HepG2 (cell line): ENCODE results near the gene BATF2. TPM values are rescaled to one million over a fixed set of nuclear protein-coding genes. Genes with fewer than 3 reads are reported as not detected.

Source experiments
- BRF2 ChIP-seq: sonication (generic); formaldehyde crosslinking; IDR thresholded peaks from 2 replicates; pipeline ENCODE4 v1.8.1; 2022; ENCODE audit warnings: mild to moderate bottlenecking, missing genetic modification reagents
- DNMT3B ChIP-seq: conservative IDR thresholded peaks from 2 replicates; pipeline ENCODE4 v1.6.1; 2016; ENCODE audit warnings: missing biosample characterization, control low read depth
- HNRNPLL ChIP-seq: fragments of 200-400 bp; formaldehyde crosslinking; IDR thresholded peaks from 2 replicates; pipeline ENCODE4 v1.6.1; 2017; ENCODE audit warnings: mild to moderate bottlenecking, low read depth, low read length; ENCODE audit not compliant: poor library complexity, severe bottlenecking
- KDM6A ChIP-seq: IDR thresholded peaks from 2 replicates; pipeline ENCODE4 v1.6.1; 2016; ENCODE audit warnings: low read depth
- PITX1 ChIP-seq: sonication (generic); formaldehyde crosslinking; IDR thresholded peaks from 2 replicates; pipeline ENCODE4 v1.5.1; 2020; ENCODE audit warnings: mild to moderate bottlenecking, missing genetic modification reagents
- SNAPC2 ChIP-seq: sonication (generic); formaldehyde crosslinking; IDR thresholded peaks from 2 replicates; pipeline ENCODE4 v1.8.1; 2022; ENCODE audit warnings: mild to moderate bottlenecking, missing genetic modification reagents
- TAF15 ChIP-seq: fragments of 200-400 bp; formaldehyde crosslinking; IDR thresholded peaks from one replicate; pipeline ENCODE4 v1.6.1; 2018; ENCODE audit warnings: mild to moderate bottlenecking, low read depth, low read length; ENCODE audit not compliant: poor library complexity, severe bottlenecking
- TBX3 ChIP-seq: fragments of 450-650 bp; IDR thresholded peaks from 2 replicates; pipeline ENCODE4 v1.6.1; 2017; ENCODE audit warnings: antibody characterized with exemption, mild to moderate bottlenecking, inconsistent platforms, borderline replicate concordance
- TMF1 ChIP-seq: sonication (generic); formaldehyde crosslinking; IDR thresholded peaks from 2 replicates; pipeline ENCODE4 v1.8.1; 2022; ENCODE audit warnings: low read depth, missing genetic modification reagents
- ZMAT5 ChIP-seq: sonication (generic); formaldehyde crosslinking; IDR thresholded peaks from 2 replicates; pipeline ENCODE4 v1.5.0; 2020; ENCODE audit warnings: mild to moderate bottlenecking, low read depth, missing genetic modification reagents, borderline replicate concordance
- ZNF121 ChIP-seq: sonication (generic); formaldehyde crosslinking; IDR thresholded peaks from 2 replicates; pipeline ENCODE4 v1.5.0; 2020; ENCODE audit warnings: mild to moderate bottlenecking, missing genetic modification reagents
- ZNF337 ChIP-seq: sonication (generic); formaldehyde crosslinking; IDR thresholded peaks from 2 replicates; pipeline ENCODE4 v1.5.1; 2020; ENCODE audit warnings: missing genetic modification reagents, low read depth, mild to moderate bottlenecking, borderline replicate concordance
- polyA plus RNA-seq, 8 experiments: library from polyadenylated mRNA; depleted of rRNA in 3 of 8; stranded (reverse) in 7 of 8; unstranded in 1 of 8; fragments of >200 nt; fragmentation: Illumina TruSeq in 4 of 8; extraction: Trizol in 4 of 8; gene quantifications; 2 replicates each; pipeline versions ENCODE4 v1.2.1 to v1.2.3, GENCODE V29; 2011 to 2016; ENCODE audit warnings: low read depth in 4 of 8, missing spikeins in 1 of 8, mixed read lengths in 1 of 8; ENCODE audit not compliant: insufficient read depth in 1 of 8
- total RNA-seq, 5 experiments: library from RNA; depleted of rRNA; stranded (reverse); fragments of >200 nt; fragmentation: Illumina TruSeq; extraction: Trizol; gene quantifications; 2 replicates each; pipeline ENCODE4 v1.2.3, GENCODE V29; 2016; ENCODE audit warnings: low read depth in 1 of 5
- TF ChIP-seq, protein P1 (sequence below): sonication (generic); formaldehyde crosslinking; IDR thresholded peaks from 2 replicates; pipeline ENCODE4 v1.4.0; 2020; ENCODE audit warnings: missing genetic modification reagents
- TF ChIP-seq, protein P2 (sequence below): sonication (generic); formaldehyde crosslinking; IDR thresholded peaks from 2 replicates; pipeline ENCODE4 v1.4.0; 2020; ENCODE audit warnings: missing genetic modification reagents, borderline replicate concordance
- TF ChIP-seq, protein P3 (sequence below): sonication (generic); formaldehyde crosslinking; IDR thresholded peaks from 2 replicates; pipeline ENCODE4 v1.9.0; 2022; ENCODE audit warnings: missing genetic modification reagents, mild to moderate bottlenecking, borderline replicate concordance

The BATF2 gene
- total and polyA plus RNA-seq, 2 of the 13 experiments (the other 11 are each of a cell fraction or from before 2014, with no cell fraction given) = 2.8 to 3.9 TPM

DNA sequence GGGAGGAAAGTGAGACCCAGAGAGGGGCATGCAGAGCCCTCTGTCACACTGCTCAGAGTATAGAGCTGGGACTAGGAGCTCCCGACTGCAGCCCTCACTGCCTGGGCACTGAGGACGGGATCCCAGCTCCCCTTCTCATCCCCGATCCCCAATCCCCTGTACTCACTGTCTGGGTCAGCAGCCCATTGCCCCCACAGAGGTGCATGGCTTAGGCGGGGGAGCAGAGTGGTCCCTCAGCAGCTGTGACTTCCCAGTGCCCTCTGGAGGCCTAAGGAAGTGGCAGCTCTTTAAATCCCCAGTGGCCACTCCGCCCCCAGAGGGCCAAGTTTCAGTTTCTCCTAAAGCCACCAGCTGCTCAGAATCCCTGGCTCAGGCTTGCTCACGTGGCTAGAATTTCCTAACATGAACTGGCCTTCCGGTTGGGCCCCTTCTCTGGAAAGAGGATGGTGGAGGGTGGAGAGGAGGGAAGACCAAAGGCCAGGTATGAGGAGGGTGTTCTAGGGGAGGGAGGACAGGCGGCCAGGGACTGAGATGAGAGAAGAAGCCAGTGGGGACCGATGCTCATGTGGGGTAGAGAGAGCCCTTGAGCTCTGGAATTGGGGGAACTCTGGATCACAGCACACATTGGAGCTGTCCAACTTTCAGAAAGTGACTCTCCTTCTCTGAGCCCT, at the start of gene BATF2 (continued):
- TF ChIP-seq, protein P1, sequence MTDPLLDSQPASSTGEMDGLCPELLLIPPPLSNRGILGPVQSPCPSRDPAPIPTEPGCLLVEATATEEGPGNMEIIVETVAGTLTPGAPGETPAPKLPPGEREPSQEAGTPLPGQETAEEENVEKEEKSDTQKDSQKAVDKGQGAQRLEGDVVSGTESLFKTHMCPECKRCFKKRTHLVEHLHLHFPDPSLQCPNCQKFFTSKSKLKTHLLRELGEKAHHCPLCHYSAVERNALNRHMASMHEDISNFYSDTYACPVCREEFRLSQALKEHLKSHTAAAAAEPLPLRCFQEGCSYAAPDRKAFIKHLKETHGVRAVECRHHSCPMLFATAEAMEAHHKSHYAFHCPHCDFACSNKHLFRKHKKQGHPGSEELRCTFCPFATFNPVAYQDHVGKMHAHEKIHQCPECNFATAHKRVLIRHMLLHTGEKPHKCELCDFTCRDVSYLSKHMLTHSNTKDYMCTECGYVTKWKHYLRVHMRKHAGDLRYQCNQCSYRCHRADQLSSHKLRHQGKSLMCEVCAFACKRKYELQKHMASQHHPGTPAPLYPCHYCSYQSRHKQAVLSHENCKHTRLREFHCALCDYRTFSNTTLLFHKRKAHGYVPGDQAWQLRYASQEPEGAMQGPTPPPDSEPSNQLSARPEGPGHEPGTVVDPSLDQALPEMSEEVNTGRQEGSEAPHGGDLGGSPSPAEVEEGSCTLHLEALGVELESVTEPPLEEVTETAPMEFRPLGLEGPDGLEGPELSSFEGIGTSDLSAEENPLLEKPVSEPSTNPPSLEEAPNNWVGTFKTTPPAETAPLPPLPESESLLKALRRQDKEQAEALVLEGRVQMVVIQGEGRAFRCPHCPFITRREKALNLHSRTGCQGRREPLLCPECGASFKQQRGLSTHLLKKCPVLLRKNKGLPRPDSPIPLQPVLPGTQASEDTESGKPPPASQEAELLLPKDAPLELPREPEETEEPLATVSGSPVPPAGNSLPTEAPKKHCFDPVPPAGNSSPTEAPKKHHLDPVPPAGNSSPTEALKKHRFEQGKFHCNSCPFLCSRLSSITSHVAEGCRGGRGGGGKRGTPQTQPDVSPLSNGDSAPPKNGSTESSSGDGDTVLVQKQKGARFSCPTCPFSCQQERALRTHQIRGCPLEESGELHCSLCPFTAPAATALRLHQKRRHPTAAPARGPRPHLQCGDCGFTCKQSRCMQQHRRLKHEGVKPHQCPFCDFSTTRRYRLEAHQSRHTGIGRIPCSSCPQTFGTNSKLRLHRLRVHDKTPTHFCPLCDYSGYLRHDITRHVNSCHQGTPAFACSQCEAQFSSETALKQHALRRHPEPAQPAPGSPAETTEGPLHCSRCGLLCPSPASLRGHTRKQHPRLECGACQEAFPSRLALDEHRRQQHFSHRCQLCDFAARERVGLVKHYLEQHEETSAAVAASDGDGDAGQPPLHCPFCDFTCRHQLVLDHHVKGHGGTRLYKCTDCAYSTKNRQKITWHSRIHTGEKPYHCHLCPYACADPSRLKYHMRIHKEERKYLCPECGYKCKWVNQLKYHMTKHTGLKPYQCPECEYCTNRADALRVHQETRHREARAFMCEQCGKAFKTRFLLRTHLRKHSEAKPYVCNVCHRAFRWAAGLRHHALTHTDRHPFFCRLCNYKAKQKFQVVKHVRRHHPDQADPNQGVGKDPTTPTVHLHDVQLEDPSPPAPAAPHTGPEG (CRISPR knock-in tag) = no peak
- no peak for TF ChIP-seq HNRNPLL
- TF ChIP-seq ZMAT5 (CRISPR knock-in tag) = no peak
- TF ChIP-seq, protein P2, sequence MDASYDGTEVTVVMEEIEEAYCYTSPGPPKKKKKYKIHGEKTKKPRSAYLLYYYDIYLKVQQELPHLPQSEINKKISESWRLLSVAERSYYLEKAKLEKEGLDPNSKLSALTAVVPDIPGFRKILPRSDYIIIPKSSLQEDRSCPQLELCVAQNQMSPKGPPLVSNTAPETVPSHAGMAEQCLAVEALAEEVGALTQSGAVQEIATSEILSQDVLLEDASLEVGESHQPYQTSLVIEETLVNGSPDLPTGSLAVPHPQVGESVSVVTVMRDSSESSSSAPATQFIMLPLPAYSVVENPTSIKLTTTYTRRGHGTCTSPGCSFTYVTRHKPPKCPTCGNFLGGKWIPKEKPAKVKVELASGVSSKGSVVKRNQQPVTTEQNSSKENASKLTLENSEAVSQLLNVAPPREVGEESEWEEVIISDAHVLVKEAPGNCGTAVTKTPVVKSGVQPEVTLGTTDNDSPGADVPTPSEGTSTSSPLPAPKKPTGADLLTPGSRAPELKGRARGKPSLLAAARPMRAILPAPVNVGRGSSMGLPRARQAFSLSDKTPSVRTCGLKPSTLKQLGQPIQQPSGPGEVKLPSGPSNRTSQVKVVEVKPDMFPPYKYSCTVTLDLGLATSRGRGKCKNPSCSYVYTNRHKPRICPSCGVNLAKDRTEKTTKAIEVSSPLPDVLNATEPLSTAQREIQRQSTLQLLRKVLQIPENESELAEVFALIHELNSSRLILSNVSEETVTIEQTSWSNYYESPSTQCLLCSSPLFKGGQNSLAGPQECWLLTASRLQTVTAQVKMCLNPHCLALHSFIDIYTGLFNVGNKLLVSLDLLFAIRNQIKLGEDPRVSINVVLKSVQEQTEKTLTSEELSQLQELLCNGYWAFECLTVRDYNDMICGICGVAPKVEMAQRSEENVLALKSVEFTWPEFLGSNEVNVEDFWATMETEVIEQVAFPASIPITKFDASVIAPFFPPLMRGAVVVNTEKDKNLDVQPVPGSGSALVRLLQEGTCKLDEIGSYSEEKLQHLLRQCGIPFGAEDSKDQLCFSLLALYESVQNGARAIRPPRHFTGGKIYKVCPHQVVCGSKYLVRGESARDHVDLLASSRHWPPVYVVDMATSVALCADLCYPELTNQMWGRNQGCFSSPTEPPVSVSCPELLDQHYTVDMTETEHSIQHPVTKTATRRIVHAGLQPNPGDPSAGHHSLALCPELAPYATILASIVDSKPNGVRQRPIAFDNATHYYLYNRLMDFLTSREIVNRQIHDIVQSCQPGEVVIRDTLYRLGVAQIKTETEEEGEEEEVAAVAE (CRISPR knock-in tag) = peak; percentile 72
- TF ChIP-seq, protein P3, sequence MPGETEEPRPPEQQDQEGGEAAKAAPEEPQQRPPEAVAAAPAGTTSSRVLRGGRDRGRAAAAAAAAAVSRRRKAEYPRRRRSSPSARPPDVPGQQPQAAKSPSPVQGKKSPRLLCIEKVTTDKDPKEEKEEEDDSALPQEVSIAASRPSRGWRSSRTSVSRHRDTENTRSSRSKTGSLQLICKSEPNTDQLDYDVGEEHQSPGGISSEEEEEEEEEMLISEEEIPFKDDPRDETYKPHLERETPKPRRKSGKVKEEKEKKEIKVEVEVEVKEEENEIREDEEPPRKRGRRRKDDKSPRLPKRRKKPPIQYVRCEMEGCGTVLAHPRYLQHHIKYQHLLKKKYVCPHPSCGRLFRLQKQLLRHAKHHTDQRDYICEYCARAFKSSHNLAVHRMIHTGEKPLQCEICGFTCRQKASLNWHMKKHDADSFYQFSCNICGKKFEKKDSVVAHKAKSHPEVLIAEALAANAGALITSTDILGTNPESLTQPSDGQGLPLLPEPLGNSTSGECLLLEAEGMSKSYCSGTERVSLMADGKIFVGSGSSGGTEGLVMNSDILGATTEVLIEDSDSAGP (CRISPR knock-in tag) = peak; percentile 94; the same call in 1 of the 2 replicates
- TF ChIP-seq TMF1 = no peak
- TF ChIP-seq DNMT3B (CRISPR knock-in tag) = peak; percentile 78; the same call in 1 of the 2 replicates
- peak; percentile 91 for TF ChIP-seq PITX1 (CRISPR knock-in tag)
- peak; percentile 74; the same call in 1 of the 2 replicates for TF ChIP-seq BRF2 (CRISPR knock-in tag)
- TF ChIP-seq TAF15 = no peak
- TF ChIP-seq SNAPC2 (CRISPR knock-in tag) = 0 out of 2 replicates have a peak, but pooled peaks have one; percentile 22
- no peak for TF ChIP-seq ZNF337
- no peak for TF ChIP-seq TBX3
- peak; percentile 46; the same call in 1 of the 2 replicates for TF ChIP-seq ZNF121 (CRISPR knock-in tag)
- TF ChIP-seq KDM6A (CRISPR knock-in tag) = peak; percentile 60
